HG02938 (cell line): ENCODE measurements around the gene ADAMTS14.
"Not testable (repeated sequence)": the region's sequence is repeated elsewhere in the genome, so short reads cannot be mapped to it uniquely, and the experiment has no call there.

Experiments
- ATAC-seq: cut with Tn5 transposase; IDR thresholded peaks from one replicate; pipeline ENCODE4 v1.9.1; 2021; ENCODE audit warnings: mild to moderate bottlenecking, moderate library complexity; ENCODE audit not compliant: unreplicated experiment

ADAMTS14 gene

DNA sequence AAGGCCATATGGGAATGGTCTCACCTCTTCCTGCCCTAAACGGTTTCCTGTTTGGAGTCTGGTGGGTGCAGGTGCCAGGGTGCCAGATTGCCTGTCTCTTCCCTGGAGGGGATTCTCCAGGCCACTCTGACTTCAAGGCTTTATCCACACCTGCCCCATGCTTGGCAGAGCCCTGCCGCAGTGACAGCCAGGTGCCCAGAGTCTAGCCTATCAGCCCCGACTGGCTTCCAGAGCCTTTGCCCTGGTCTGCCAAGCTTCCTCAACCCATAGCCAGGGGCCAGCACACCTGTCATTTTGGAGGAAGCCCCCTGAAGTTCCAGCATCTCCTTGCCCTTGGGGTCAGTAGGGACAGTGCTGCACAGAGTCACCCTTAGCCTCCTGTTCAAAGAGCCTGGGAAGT, 91.3 kb downstream of the ADAMTS14 start:
- ATAC-seq: no peak

- ATAC-seq: no peak
Measured at GRCh38 chr10:70765794-70766594, 93.7 kb downstream of the ADAMTS14 start.

- ATAC-seq: not testable (repeated sequence)
Measured at GRCh38 chr10:70768026-70768685, 95.8 kb downstream of the ADAMTS14 start.

- no peak for ATAC-seq
Measured at GRCh38 chr10:70769121-70769520, 96.8 kb downstream of the ADAMTS14 start.

DNA sequence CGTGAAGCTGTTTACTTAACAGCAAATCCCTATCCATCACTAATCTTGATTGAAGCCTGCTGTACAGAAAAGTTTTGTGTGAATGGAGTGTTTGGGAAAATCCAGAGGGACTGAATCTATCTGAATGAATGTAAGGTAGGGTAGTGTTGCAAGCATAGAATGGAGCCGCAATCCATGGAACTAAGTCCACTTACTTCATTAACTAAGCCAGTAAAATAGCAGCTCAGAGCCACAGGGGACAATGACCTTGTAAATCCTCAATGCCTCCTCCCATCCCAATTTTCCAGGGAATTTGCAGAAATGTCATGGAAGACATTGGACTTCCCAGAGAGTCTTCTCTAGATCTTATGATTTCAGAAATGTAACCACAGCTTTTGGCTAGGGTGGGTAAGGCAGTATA, 97.7 kb downstream of the ADAMTS14 start:
- ATAC-seq: no peak

DNA sequence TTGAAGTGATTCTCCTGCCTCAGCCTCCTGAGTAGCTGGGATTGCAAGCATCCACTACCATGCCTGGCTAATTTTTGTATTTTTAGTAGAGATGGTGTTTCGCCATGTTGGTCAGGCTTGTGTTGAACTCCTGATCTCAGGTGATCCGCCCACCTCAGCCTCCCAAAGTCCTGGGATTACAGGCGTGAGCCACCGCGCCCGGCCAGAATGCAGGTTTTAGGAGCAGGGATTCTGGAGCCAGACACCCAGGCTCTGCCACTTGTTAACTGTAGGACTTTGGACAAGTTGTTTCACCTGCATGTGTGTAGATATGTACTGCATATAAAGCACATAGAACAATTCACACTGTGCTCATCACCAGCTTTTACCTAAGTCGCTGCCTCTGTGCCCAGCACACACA, 98.2 kb downstream of the ADAMTS14 start:
- ATAC-seq: not testable (repeated sequence)

GRCh38 chr10:70771311-70772194, 99.2 kb downstream of the ADAMTS14 start:
- ATAC-seq: no peak

DNA sequence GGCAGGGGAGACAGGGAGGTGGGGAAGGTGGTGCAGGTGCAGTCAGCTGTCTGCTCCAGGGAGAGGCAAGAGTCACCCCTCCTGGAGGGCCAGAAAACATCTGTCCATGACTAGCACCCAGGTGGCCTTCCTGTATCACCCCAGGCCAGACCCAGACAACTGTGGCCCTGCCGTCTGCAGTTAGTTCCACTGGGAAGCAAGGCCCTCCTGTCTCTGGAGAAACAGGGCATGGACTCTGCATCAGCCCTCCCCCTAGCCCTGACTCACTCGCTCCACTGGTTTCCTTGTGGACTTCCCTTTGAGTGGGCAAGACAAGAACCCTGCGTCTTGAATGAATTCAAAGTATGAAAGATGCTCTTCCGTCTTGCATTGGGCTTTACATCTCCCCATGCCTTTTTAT, 100.3 kb downstream of the ADAMTS14 start:
- no peak for ATAC-seq

- no peak for ATAC-seq
Measured at GRCh38 chr10:70773461-70773860, 101.2 kb downstream of the ADAMTS14 start.

GRCh38 chr10:70773965-70774809, 101.9 kb downstream of the ADAMTS14 start:
- ATAC-seq: no peak

DNA sequence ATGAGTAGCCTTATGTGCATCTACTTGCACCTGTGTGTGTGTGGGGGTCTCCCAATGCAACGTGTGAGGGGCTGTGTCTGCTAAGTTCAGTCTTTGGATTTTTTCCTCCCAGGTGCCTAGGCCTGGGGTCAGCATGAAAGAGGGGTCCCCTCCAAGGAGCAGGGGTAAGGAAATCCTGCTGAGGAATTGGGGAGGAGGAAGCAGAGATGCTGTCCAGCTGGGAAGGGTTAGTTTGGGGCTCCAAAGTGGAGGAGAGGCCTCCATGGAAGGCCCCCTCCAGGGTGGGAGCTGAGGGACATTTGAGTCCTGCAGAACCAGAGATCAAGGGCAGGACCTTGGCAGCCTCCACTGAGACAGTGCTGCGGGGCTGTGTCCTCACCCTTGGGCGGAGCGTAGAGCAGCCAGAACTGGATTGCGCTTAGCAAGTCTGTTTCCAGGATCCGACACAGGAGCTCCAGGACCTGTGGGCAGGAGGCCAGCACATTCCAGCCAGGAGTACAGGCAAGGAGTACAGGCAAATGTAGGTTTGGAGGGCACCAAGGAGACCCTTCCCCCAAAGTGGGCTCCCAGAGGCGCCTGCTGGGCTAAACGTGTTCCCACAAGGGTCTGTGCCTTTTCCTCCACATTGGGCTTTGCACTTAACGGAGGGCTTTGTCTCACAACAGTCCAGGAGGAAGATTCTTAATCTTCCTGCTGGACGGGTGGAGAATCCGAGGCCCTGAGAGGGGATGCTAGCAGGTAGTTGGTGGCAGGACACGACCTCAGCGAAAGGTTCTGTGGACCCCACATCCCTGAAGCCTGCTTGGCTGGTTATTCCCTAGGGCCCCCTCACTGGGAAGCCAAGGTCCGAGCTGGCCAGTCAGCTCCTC, 102.7 kb downstream of the ADAMTS14 start:
- no peak for ATAC-seq

- ATAC-seq: no peak
Measured at GRCh38 chr10:70775679-70776454, 103.6 kb downstream of the ADAMTS14 start.

DNA sequence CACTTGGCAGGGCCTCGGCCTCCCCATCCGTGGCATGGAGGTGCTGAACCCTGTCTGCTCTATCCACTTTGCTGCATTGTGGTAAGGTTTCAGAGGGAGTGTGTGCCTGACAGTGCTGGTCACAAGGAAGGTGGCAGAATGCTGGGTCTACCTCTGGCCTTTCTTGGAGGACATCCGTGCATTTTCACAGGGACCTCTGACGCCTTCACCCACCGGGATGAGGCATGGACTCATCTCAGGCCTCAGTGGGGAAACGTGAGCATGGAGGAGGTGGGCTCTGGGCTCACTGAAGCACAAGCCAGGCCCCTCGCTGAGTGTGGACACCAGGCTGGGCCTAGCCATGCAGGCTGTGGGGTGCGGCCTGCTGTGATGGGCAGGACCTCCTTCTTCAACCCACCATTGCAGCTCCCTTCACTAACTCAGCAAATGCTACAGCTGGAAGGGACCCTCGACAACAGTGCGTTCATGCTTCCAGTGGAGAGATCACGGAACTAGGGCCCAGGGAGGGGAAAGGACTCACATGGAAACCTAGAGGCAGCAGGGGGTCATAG, 104.2 kb downstream of the ADAMTS14 start:
- no peak for ATAC-seq

GRCh38 chr10:70777063-70777875, 105.0 kb downstream of the ADAMTS14 start:
- no peak for ATAC-seq

DNA sequence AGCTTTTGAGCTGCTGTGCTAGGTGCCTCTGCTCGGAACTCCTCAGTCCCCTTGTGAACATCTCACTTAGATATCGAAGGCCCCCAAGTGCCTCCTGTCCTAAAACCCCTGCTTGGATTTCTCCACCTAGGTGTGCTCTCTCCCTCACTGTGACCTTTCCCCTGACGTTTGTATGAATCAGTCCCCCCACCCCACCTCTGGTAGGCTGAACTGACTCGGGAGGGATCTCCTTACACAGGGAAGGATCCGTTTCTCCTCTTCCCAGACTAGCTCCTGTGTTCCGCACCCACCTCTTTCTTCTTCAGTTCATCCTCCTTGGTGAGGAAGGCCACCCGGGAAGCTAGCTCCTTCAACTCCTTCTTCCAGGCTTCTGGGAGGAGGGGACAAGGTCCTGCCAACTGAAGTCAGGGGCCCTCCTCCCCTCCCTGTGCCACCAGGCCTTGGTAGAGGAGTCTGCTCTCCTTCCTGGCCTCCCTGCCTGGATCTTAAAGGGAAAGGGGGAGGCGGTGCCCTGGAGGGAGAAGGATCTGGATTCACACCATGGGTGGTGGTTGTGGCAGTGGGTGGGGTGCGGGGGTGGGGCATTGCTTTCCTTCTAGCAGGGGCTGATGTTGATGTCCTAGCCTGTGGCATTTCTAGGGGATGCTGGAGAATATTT, 106.1 kb downstream of the ADAMTS14 start:
- no peak for ATAC-seq

GRCh38 chr10:70779088-70779487, 106.8 kb downstream of the ADAMTS14 start:
- ATAC-seq: no peak
